K562 (cell line): ENCODE data around the gene NXN. TPM values are rescaled to one million over a fixed set of nuclear protein-coding genes. Genes with fewer than 3 reads are reported as not detected.

Experiments used
- BMI1 ChIP-seq: fragments of 150-350 bp; IDR thresholded peaks from 2 replicates; pipeline ENCODE4 v1.6.1; 2014; ENCODE audit warnings: low read length
- FOXJ2 ChIP-seq: fragments of 200-800 bp; sonication (Bioruptor generic); IDR thresholded peaks from 2 replicates; pipeline ENCODE4 v1.6.1; 2016; ENCODE audit warnings: missing genetic modification characterization, missing compliant biosample characterization
- HOXB6 ChIP-seq: fragments of 250-450 bp; sonication (Bioruptor Pico); IDR thresholded peaks from 2 replicates; pipeline ENCODE4 v1.5.1; 2022; ENCODE audit warnings: mild to moderate bottlenecking, borderline replicate concordance
- KDM1A ChIP-seq, 2 experiments: fragments of 450-650 bp; IDR thresholded peaks; 2 replicates each; pipeline ENCODE4 v1.6.1; 2016; ENCODE audit warnings: mild to moderate bottlenecking in 2 of 2
- MCM2 ChIP-seq: fragments of 450-650 bp; IDR thresholded peaks from 2 replicates; pipeline ENCODE4 v1.6.1; 2017; ENCODE audit warnings: low read depth, mild to moderate bottlenecking
- MYC ChIP-seq, 2 experiments: fragments of 250-450 bp in 1 of 2; sonication (Bioruptor Pico) in 1 of 2; IDR thresholded peaks; 2 replicates each; pipeline versions ENCODE4 v1.5.1 to v1.6.1; 2012 to 2021; ENCODE audit warnings: low read depth in 2 of 2, borderline replicate concordance in 1 of 2, improper control_type of control experiment in 1 of 2, low read length in 1 of 2, mild to moderate bottlenecking in 1 of 2, moderate library complexity in 1 of 2
- PRPF4 ChIP-seq: fragments of 200-400 bp; formaldehyde crosslinking; IDR thresholded peaks from one replicate; pipeline ENCODE4 v1.6.1; 2017; ENCODE audit warnings: low read length, low read depth, mild to moderate bottlenecking; ENCODE audit not compliant: insufficient read depth, poor library complexity, severe bottlenecking
- RB1 ChIP-seq: fragments of 450-650 bp; IDR thresholded peaks from 2 replicates; pipeline ENCODE4 v1.6.1; 2017; ENCODE audit warnings: low read depth, mild to moderate bottlenecking
- RBBP5 ChIP-seq: fragments of 200-600 bp; sonication (generic); IDR thresholded peaks from 2 replicates; pipeline ENCODE4 v1.6.1; 2012; ENCODE audit warnings: borderline replicate concordance, mild to moderate bottlenecking, low read length, control low read depth, inconsistent platforms; ENCODE audit not compliant: insufficient read depth, poor library complexity, severe bottlenecking
- TAF1 ChIP-seq: IDR thresholded peaks from 2 replicates; pipeline ENCODE4 v1.6.1; 2011; ENCODE audit warnings: mild to moderate bottlenecking, low read length, moderate library complexity; ENCODE audit not compliant: insufficient read depth, control insufficient read depth, severe bottlenecking; ENCODE audit errors: extremely low read depth
- TEAD2 ChIP-seq: fragments of 450-650 bp; IDR thresholded peaks from 2 replicates; pipeline ENCODE4 v1.6.1; 2016; ENCODE audit warnings: missing genetic modification characterization, control low read depth, missing compliant biosample characterization
- ZNF12 ChIP-seq: sonication (generic); formaldehyde crosslinking; IDR thresholded peaks from 2 replicates; pipeline ENCODE4 v1.4.0; 2020; ENCODE audit warnings: mild to moderate bottlenecking, missing genetic modification reagents
- ZNF184 ChIP-seq: sonication (generic); formaldehyde crosslinking; IDR thresholded peaks from 2 replicates; pipeline ENCODE4 v1.5.0; 2020; ENCODE audit warnings: missing genetic modification reagents
- ZNF274 ChIP-seq: IDR thresholded peaks from 2 replicates; pipeline ENCODE4 v1.6.1; 2011; ENCODE audit warnings: low read depth, mild to moderate bottlenecking, low read length, moderate library complexity, borderline replicate concordance
- ZNF41 ChIP-seq: fragments of 250-450 bp; sonication (Bioruptor Pico); conservative IDR thresholded peaks from 2 replicates; pipeline ENCODE4 v1.4.0; 2020; ENCODE audit warnings: mild to moderate bottlenecking
- ZNF445 ChIP-seq: fragments of 250-450 bp; sonication (Bioruptor Pico); IDR thresholded peaks from 2 replicates; pipeline ENCODE4 v1.4.0; 2020; ENCODE audit warnings: low read depth, mild to moderate bottlenecking, moderate library complexity
- ZNF696 ChIP-seq: fragments of 250-450 bp; sonication (Bioruptor Pico); conservative IDR thresholded peaks from 2 replicates; pipeline ENCODE4 v1.4.0; 2020; ENCODE audit warnings: mild to moderate bottlenecking, moderate library complexity
- ZNF717 ChIP-seq: fragments of 250-450 bp; sonication (Bioruptor Pico); IDR thresholded peaks from 2 replicates; pipeline ENCODE4 v1.5.0; 2021
- ZSCAN29 ChIP-seq: fragments of 450-650 bp; IDR thresholded peaks from 2 replicates; pipeline ENCODE4 v1.6.1; 2017
- polyA plus RNA-seq, 8 experiments: library from polyadenylated mRNA; depleted of rRNA in 4 of 8; stranded (reverse) in 5 of 8; unstranded in 3 of 8; fragments of >200 nt; fragmentation: Nextera tagmentation in 2 of 8; fragmentation: Illumina TruSeq in 1 of 8; extraction: Ambion mirVana in 2 of 8; extraction: Trizol in 1 of 8; gene quantifications; 2 replicates each; pipeline versions ENCODE4 v1.2.1 to v1.2.3, GENCODE V29; 2011 to 2014; ENCODE audit warnings: inconsistent platforms in 1 of 8, missing spikeins in 1 of 8
- total RNA-seq, 7 experiments: library from RNA; depleted of rRNA in 6 of 7; stranded (reverse); fragments of >200 nt in 6 of 7; fragmentation: Illumina TruSeq in 2 of 7; extraction: Trizol in 2 of 7; gene quantifications; 2 replicates each; pipeline versions ENCODE4 v1.2.1 to v1.2.3, GENCODE V29; 2011 to 2021; ENCODE audit warnings: low replicate concordance in 1 of 7
- TF ChIP-seq, protein P1 (sequence below): fragments of 250-450 bp; sonication (Bioruptor Pico); IDR thresholded peaks from 2 replicates; pipeline ENCODE4 v1.8.0; 2021; ENCODE audit warnings: moderate library complexity, mild to moderate bottlenecking, inconsistent platforms
- TF ChIP-seq, protein P2 (sequence below): IDR thresholded peaks from 2 replicates; pipeline ENCODE4 v1.6.1; 2014; ENCODE audit warnings: antibody characterized with exemption
- TF ChIP-seq, protein P3 (sequence below): fragments of 250-450 bp; sonication (Bioruptor Pico); IDR thresholded peaks from 2 replicates; pipeline ENCODE4 v1.4.0; 2020; ENCODE audit warnings: borderline replicate concordance
- TF ChIP-seq, protein P4 (sequence below): IDR thresholded peaks from 2 replicates; pipeline ENCODE4 v1.6.1; 2011; ENCODE audit warnings: borderline replicate concordance, low read depth, mild to moderate bottlenecking, moderate library complexity, low read length; ENCODE audit not compliant: insufficient read depth, poor library complexity, severe bottlenecking

The NXN gene
- total and polyA plus RNA-seq, 9 of the 15 experiments (the other 6 are each of a cell fraction or from before 2014, with no cell fraction given): 0.08 to 0.39 (median 0.29) TPM; not detected in 5

DNA sequence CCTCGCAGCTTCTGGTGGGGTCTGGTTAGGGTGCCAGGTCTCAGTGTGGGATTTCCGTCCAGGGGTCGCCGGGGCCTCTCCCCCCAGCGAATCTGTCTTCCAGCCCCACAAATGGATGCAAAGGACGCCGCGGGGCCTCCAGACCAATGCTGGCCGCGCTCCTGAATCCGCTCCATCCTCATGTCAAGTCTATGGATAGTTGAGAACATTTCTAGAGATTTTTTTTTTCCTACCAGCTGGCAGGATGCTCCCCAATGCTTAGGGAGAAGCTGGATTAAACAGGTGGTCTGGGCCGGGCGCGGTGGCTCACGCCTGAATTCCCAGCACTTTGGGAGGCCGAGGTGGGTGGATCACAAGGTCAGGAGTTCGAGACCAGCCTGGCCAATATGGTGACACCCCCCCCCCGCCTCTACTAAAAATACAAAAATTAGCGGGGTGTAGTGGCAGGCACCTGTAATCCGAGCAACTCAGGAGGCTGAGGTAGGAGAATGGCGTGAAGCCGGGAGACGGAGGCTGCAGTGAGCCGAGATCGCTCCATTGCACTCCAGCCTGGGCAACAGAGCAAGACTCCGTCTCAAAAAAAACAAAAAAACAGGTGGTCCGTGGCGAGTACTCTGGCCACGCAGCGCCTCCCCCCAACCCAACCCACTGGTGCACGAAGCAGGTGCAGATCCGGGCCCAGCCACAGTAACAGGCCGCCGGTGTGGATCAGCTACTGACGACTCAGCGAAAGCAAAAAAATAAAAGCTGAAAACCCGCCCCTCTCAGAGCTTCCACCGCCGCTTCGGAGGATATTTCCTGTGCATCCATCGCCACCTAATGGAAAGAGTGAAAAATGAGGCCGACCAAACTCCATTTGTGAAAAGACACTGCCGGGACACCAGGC lies 1.1 kb upstream of the NXN start (continued):
- TF ChIP-seq ZNF445 (CRISPR knock-in tag) (no peak), ZNF41 (CRISPR knock-in tag) (no peak), ZNF184 (CRISPR knock-in tag) (no peak), ZNF12 (CRISPR knock-in tag) (no peak), HOXB6 (CRISPR knock-in tag) (no peak), PRPF4 (no peak), ZNF696 (CRISPR knock-in tag) (no peak), KDM1A (IDR thresholded peaks at IDR 0.05) (no peak), BMI1 (no peak), ZNF274 (no peak), ZSCAN29 (no peak), FOXJ2 (tag) (no peak), TEAD2 (tag) (no peak), RB1 (0 out of 2 replicates have a peak, but pooled peaks have one; percentile 23), MYC (IDR thresholded peaks at IDR 0.05; ENCODE audit: low read depth, low read length) (no peak), MYC (CRISPR knock-in tag; IDR thresholded peaks at IDR 0.05; ENCODE audit: borderline replicate concordance, low read depth) (no peak), MCM2 (no peak), TAF1 (no peak), ZNF717 (CRISPR knock-in tag) (no peak), RBBP5 (no peak)
- TF ChIP-seq, protein P1, sequence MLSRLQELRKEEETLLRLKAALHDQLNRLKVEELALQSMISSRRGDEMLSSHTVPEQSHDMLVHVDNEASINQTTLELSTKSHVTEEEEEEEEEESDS (CRISPR knock-in tag): no peak
- TF ChIP-seq, protein P2, sequence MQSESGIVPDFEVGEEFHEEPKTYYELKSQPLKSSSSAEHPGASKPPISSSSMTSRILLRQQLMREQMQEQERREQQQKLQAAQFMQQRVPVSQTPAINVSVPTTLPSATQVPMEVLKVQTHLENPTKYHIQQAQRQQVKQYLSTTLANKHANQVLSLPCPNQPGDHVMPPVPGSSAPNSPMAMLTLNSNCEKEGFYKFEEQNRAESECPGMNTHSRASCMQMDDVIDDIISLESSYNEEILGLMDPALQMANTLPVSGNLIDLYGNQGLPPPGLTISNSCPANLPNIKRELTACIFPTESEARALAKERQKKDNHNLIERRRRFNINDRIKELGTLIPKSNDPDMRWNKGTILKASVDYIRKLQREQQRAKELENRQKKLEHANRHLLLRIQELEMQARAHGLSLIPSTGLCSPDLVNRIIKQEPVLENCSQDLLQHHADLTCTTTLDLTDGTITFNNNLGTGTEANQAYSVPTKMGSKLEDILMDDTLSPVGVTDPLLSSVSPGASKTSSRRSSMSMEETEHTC: no peak
- TF ChIP-seq, protein P3, sequence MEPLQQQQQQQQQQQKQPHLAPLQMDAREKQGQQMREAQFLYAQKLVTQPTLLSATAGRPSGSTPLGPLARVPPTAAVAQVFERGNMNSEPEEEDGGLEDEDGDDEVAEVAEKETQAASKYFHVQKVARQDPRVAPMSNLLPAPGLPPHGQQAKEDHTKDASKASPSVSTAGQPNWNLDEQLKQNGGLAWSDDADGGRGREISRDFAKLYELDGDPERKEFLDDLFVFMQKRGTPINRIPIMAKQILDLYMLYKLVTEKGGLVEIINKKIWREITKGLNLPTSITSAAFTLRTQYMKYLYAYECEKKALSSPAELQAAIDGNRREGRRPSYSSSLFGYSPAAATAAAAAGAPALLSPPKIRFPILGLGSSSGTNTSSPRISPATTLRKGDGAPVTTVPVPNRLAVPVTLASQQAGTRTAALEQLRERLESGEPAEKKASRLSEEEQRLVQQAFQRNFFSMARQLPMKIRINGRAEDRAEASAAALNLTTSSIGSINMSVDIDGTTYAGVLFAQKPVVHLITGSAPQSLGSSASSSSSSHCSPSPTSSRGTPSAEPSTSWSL (CRISPR knock-in tag): no peak
- TF ChIP-seq, protein P4, sequence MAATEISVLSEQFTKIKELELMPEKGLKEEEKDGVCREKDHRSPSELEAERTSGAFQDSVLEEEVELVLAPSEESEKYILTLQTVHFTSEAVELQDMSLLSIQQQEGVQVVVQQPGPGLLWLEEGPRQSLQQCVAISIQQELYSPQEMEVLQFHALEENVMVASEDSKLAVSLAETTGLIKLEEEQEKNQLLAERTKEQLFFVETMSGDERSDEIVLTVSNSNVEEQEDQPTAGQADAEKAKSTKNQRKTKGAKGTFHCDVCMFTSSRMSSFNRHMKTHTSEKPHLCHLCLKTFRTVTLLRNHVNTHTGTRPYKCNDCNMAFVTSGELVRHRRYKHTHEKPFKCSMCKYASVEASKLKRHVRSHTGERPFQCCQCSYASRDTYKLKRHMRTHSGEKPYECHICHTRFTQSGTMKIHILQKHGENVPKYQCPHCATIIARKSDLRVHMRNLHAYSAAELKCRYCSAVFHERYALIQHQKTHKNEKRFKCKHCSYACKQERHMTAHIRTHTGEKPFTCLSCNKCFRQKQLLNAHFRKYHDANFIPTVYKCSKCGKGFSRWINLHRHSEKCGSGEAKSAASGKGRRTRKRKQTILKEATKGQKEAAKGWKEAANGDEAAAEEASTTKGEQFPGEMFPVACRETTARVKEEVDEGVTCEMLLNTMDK: no peak
